MM.1S (cell line): ENCODE measurements around the gene UNC13C.

Experiments
- DNase-seq: peaks from one replicate; pipeline ENCODE4 v3.0.0-alpha.2; 2015
- H2AFZ ChIP-seq: fragments of 300-600 bp; sonication (generic); 2 replicates; pipeline ENCODE4 v1.6.0; 2016; ENCODE audit warnings: antibody characterized with exemption, low read length
- H3F3A ChIP-seq: fragments of 300-600 bp; sonication (generic); 2 replicates; pipeline ENCODE4 v1.6.1; 2016; ENCODE audit warnings: mild to moderate bottlenecking, antibody characterized with exemption, low read length, moderate library complexity, mixed read lengths; ENCODE audit not compliant: insufficient read depth
- H3K27ac ChIP-seq: fragments of 300-600 bp; sonication (generic); 2 replicates; pipeline ENCODE4 v1.5.1; 2016; ENCODE audit warnings: mild to moderate bottlenecking, low read length
- H3K27me3 ChIP-seq: fragments of 300-600 bp; sonication (generic); replicated peaks from 2 replicates; pipeline ENCODE4 v1.6.0; 2016; ENCODE audit warnings: low read length; ENCODE audit not compliant: insufficient read depth
- H3K36me3 ChIP-seq: fragments of 300-600 bp; sonication (generic); replicated peaks from 2 replicates; pipeline ENCODE4 v1.6.1; 2016; ENCODE audit warnings: mild to moderate bottlenecking, low read length, mixed read lengths; ENCODE audit not compliant: insufficient read depth
- H3K4me1 ChIP-seq: fragments of 300-600 bp; sonication (generic); 2 replicates; pipeline ENCODE4 v1.6.1; 2016; ENCODE audit warnings: low read length, mixed read lengths
- H3K4me2 ChIP-seq: fragments of 300-600 bp; sonication (generic); 2 replicates; pipeline ENCODE4 v1.6.0; 2016; ENCODE audit warnings: low read depth, low read length
- H3K4me3 ChIP-seq: fragments of 300-600 bp; sonication (generic); 2 replicates; pipeline ENCODE4 v1.5.1; 2016; ENCODE audit warnings: low read length, mixed read lengths
- H3K79me2 ChIP-seq: fragments of 300-600 bp; sonication (generic); 2 replicates; pipeline ENCODE4 v1.6.1; 2016; ENCODE audit warnings: mixed run types, low read length, mixed read lengths
- H3K9ac ChIP-seq: fragments of 300-600 bp; sonication (generic); 2 replicates; pipeline ENCODE4 v1.6.1; 2016; ENCODE audit warnings: low read length, mixed read lengths
- H3K9me2 ChIP-seq: fragments of 300-600 bp; sonication (generic); replicated peaks from 2 replicates; pipeline ENCODE4 v1.6.1; 2016; ENCODE audit warnings: mild to moderate bottlenecking, low read length, mixed read lengths; ENCODE audit not compliant: insufficient read depth
- H3K9me3 ChIP-seq: fragments of 300-600 bp; sonication (generic); replicated peaks from 2 replicates; pipeline ENCODE4 v1.6.1; 2016; ENCODE audit warnings: mild to moderate bottlenecking, low read length, mixed read lengths; ENCODE audit not compliant: insufficient read depth
- H4K20me1 ChIP-seq: fragments of 300-600 bp; sonication (generic); 2 replicates; pipeline ENCODE4 v1.6.1; 2016; ENCODE audit warnings: mild to moderate bottlenecking, low read length, moderate library complexity, mixed read lengths; ENCODE audit not compliant: insufficient read depth
- CTCF ChIP-seq: fragments of 300-600 bp; sonication (generic); IDR thresholded peaks from 2 replicates; pipeline ENCODE4 v1.5.1; 2016; ENCODE audit warnings: antibody characterized with exemption, low read length, mixed read lengths
- EZH2 ChIP-seq: fragments of 300-600 bp; sonication (generic); optimal IDR thresholded peaks from 2 replicates; pipeline ENCODE3; 2017; ENCODE audit warnings: low read depth, mild to moderate bottlenecking, antibody characterized with exemption, low read length, mixed read lengths
- EZH2phosphoT487 ChIP-seq: fragments of 300-600 bp; sonication (generic); IDR thresholded peaks from 2 replicates; pipeline ENCODE4 v1.6.1; 2018; ENCODE audit warnings: antibody characterized with exemption, low read length

The UNC13C gene

DNA sequence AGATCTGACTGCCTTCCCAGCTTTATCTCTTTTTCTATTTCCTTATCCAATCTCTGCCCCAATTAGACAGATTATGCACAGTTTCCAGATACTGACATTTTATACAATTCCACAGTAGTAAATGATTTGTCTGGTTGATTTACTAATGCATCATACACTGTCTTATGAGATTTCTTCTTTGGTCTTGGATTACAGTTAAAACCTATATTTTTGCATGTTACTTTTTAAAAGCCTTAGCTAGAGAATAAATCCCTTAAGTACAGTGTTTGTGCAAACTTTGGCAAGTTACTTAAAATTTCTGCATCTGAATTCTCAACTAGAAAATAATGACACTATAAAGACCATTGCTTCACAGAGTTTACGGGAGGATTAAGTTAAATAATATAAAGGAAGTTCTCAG, 6.0 kb downstream of the UNC13C start:
- Histone ChIP-seq H3K36me3 (no peaks in the 10 kb centered on the region), H3K4me3 (no peak overlapping the region), H4K20me1 (no peaks in the 10 kb centered on the region), H3K27ac (no peak overlapping the region), H3K9me2 (no peaks in the 10 kb centered on the region), H3K4me1 (no peaks in the 10 kb centered on the region), H3K4me2 (no peak overlapping the region), H2AFZ (no peak overlapping the region), H3K27me3 (no peaks in the 10 kb centered on the region), H3K9me3 (no peaks in the 10 kb centered on the region), H3K9ac (no peak overlapping the region), H3K79me2 (no peaks in the 10 kb centered on the region), H3F3A (no peaks in the 10 kb centered on the region)
- TF ChIP-seq EZH2phosphoT487 (no peak), EZH2 (no peak), CTCF (no peak)
- no peak for DNase-seq

GRCh38 chr15:53985562-53985961, 7.3 kb downstream of the UNC13C start:
- no peaks in the 10 kb centered on the region for H3K79me2 ChIP-seq
- no peak overlapping the region for H3K27ac ChIP-seq
- TF ChIP-seq EZH2 (no peak), CTCF (no peak), EZH2phosphoT487 (no peak)
- H3K4me3 ChIP-seq = no peak overlapping the region
- no peaks in the 10 kb centered on the region for H4K20me1 ChIP-seq
- no peaks in the 10 kb centered on the region for H3K9me3 ChIP-seq
- H2AFZ ChIP-seq = no peak overlapping the region
- H3K4me1 ChIP-seq = no peaks in the 10 kb centered on the region
- no peak overlapping the region for H3K4me2 ChIP-seq
- H3K9me2 ChIP-seq = no peaks in the 10 kb centered on the region
- H3K36me3 ChIP-seq = no peaks in the 10 kb centered on the region
- no peaks in the 10 kb centered on the region for H3F3A ChIP-seq
- no peak for DNase-seq
- no peaks in the 10 kb centered on the region for H3K27me3 ChIP-seq
- no peak overlapping the region for H3K9ac ChIP-seq

DNA sequence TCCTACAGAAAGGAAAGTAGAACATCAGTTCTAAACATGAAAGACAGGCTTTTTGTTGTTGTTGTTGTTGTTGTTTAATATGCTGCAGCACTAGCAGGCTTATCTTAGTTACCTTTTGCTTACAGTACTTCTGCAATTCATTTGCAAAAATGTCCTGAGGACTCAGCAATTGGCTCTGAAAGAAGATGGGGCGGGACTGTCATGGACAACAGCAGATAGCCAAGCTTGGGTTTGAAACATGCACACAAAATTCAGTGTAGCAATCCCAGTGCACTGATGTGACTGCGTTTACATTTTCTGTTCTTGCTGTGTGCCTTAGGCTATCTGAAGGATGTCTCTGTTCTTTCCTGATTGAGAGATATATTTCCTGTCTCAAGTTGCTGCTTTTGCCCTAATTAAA, 9.2 kb downstream of the UNC13C start:
- Histone ChIP-seq H3K4me2 (no peak overlapping the region), H3K27me3 (no peaks in the 10 kb centered on the region), H3K79me2 (no peaks in the 10 kb centered on the region), H3K9me3 (no peaks in the 10 kb centered on the region), H3K9me2 (no peaks in the 10 kb centered on the region), H4K20me1 (no peaks in the 10 kb centered on the region), H3K36me3 (no peaks in the 10 kb centered on the region), H2AFZ (no peak overlapping the region), H3K9ac (no peak overlapping the region), H3K27ac (no peak overlapping the region), H3F3A (no peaks in the 10 kb centered on the region), H3K4me3 (no peak overlapping the region), H3K4me1 (no peaks in the 10 kb centered on the region)
- TF ChIP-seq EZH2 = no peak
- no peak for TF ChIP-seq CTCF
- no peak for TF ChIP-seq EZH2phosphoT487
- DNase-seq = no peak
